NCI-H187 (cell line): ENCODE data around the gene MACROD2.

Experiments used
- DNase-seq, 2 experiments: peaks; one replicate each; lab custom pipeline; 2025; lab: John Stamatoyannopoulos, UW

Gene MACROD2

GRCh38 chr20:14582855-14583254, 587.5 kb downstream of the MACROD2 start:
- DNase-seq: no peak

- no peak for DNase-seq
Measured at GRCh38 chr20:14583413-14583812, 588.1 kb downstream of the MACROD2 start.

DNA sequence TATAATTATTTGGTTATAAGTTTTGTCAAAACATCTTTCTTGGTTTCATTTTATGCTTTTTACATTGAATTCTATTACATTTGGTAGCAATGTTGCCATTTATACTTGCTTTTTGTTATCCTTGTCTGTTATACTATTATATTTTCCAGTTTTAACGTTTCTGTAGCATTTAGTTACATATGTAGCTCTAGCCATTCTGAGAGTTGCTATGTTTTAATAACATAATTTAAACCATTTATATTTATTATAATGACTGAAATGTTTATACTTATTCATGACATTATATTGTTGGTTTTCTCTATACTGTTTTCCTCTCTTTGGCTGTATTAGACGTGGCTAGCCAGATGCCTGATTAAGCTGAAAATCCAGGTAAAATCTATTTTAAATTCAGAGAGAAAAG, 594.1 kb downstream of the MACROD2 start:
- DNase-seq: no peak

DNA sequence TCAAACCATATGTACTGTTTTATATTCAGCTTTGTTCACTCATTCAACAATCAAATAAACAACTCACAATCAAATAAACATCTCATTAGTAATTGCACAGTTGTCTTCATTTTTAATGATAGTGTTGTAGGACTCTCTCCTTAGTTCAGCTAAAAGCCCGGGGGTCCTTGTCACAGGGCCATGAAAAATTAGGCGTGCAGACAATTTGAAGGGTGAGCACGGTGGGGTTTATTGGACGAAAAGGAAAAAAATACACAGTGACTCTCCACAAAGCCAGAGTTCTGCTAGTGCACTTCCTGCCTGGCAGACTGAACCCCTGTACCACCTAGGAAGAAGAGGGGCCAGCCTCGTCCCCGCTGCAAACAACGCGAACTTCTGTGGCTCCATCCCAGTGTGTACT, 599.7 kb downstream of the MACROD2 start:
- no peak for DNase-seq

DNA sequence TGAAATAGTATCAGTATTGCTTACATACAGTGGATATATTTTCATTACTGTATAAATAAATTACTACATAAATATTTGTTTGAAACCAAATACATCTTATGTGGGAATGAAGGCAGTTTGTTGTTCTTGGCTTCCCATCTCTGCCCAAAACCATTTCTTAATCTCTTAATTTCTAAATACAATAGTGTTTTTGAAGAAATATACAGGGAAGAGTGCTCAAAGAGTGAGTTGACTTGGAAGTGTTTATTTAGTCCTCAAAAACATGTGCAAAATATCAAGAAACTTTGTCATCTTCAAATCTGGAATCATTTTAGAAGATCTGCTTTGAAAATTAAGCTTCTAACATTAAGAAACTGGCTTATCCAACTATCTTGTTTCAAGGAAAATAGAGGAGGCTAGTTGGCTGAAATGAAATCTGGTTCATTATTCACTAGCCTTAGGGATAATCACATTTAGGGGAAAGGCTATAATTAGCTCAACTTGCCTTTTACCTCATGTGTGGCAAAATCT, 601.9 kb downstream of the MACROD2 start:
- DNase-seq: no peak

DNA sequence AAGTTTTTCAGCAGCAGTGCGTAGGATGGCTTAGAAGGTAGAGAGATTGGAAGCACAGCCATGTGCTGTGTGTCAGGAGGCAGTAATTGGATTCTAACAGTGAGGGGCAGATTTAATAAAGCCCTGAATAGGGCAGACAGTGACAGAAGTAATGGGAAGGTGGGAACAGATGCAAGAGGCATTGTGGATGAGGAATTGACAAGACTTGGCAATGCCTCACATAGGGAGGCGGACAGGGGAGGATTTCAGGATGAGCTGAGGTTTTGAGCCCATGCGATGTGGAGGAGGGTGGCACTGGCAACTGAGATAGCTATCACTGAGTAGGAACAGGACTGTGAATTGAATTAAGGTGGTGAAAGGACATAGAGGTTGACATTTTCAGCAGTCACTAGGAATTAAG, 604.3 kb downstream of the MACROD2 start:
- no peak for DNase-seq

GRCh38 chr20:14600527-14600926, 605.2 kb downstream of the MACROD2 start:
- no peak for DNase-seq

DNA sequence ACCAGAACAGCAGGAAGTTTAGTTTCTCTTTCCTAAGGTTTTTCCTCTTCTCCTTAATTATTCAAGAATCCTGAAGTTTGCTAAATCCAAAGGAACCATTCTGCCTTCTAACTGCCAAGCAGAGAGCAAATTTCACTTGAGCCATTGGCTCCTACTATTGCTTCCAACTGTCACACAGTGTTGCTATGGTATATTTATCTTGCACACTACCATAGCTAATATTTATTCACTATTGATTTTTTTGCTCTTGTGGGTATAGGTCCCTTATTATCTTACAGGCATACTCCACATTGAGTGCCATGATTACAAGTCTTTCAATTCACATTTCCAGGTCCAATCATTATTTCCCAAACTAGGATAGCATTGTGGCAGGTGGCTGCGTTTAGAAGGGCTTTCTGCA, 608.8 kb downstream of the MACROD2 start:
- DNase-seq: no peak

DNA sequence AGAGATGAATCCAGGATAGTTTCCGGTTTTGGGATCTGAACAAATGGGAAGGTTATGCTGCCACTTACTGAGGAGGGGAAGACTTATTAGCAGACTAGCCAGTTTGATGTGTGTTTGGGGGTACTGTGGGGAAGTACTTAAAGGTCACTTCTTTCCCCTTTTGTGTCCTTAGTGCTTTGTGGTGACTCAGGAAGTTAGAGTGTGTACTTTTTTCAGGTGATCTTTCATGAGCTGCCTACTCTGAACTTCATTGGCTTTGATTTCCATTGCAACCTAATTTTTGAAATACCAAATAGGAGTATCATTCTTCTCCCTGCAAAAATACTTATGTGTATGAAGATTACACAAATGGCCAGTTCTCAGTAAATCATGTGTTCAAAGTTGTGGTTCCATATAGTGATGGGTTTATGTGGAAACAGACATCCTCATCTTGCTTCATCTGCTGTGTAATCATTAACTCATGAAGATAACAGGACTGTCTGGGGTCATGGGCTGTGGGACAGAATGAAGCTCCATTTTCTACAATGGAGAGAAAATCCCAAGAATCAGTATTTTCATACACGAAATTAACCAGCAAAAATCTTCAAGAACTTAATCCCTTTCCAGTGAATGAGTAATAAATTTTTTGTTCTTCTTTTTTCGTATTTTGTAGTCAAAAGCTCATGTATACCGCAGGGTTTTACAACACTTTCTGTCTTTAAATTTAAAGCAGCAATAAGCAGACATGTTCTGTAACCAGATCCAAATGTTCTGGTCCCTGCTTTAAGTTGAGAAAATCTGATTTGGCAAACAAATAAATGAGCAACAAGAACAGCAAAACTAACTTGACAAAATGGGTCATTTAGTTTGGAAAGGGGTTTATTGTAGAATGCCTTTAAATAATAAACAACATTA, 614.3 kb downstream of the MACROD2 start:
- no peak for DNase-seq

GRCh38 chr20:14611479-14611878, 616.2 kb downstream of the MACROD2 start:
- DNase-seq: no peak

DNA sequence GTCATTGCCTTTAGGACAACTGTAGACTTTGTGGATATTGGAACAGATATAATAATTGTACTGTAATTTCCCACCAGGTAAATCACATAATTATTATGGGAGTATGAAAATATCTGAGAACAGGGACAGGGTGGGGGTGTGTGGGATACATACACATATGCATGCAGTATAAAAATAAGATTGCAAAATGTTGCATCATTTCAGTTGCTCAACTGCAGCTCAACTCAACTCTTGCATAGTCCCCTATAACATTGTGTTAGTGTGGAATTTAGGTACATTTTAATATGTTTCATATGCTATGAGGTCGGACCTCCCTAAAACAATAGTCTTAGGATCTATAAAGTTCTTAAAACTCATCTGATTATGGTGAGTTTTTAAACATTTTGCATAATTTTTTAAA, 617.1 kb downstream of the MACROD2 start:
- no peak for DNase-seq

DNA sequence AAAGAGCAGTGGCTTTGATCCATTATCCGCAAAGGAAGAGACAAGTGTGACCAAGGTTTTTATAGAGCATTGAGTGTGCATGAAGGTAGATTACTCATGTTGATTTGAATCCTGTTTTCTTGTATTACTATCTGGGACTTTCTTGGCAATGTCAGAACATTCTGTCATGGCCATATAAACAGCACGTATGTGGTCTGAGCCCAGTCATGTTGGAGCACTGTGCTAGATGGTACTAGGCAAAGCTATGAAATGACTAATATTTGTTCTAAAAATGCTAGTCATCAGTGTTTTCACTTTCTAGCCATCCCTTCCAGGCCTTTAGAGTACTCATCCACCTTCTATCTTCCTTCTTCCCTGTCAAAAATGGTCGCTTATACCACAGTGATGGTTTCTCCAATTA, 620.7 kb downstream of the MACROD2 start:
- no peak for DNase-seq

- no peak for DNase-seq
Measured at GRCh38 chr20:14617123-14617522, 621.8 kb downstream of the MACROD2 start.

GRCh38 chr20:14619411-14619810, 624.1 kb downstream of the MACROD2 start:
- no peak for DNase-seq

DNA sequence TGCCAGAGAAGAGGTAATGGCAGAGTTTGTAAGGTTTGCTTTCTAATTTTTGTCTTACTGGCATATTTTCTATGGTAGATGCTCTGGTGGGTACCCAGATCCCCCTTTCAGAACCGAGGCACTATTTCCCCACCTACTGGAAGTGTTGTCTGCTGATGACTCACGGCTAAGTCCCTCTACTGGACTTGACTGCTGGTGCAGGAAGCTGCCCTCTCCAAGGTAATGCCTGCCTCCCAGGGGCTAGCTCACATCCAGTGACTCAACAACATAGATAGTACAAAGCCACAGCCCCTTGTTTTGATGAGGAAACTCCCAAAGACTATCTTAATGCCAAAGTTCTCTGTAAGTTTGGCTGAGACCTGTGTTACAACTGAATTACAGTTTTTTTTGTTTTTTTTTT, 627.5 kb downstream of the MACROD2 start:
- DNase-seq: no peak

- no peak for DNase-seq
Measured at GRCh38 chr20:14631011-14631410, 635.7 kb downstream of the MACROD2 start.

DNA sequence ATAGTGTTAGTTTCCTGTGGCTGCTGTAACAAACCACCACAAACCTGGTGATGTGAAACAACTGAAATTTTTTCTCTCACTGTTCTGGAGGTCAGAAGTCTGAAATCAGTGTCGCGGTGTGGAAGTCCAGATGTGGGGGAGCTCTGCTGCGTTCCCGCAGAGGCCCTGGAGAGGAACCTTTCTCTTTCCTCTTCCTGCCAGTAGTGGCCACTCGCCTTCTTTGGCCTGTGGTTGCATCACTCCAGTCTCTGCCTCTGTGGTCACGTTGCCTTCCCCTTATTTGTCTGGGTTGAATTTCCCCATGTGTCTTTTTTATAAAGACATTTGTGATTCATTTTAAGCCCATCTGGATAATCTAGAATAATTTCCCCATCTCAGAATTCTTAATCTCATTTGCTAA, 637.6 kb downstream of the MACROD2 start:
- no peak for DNase-seq

DNA sequence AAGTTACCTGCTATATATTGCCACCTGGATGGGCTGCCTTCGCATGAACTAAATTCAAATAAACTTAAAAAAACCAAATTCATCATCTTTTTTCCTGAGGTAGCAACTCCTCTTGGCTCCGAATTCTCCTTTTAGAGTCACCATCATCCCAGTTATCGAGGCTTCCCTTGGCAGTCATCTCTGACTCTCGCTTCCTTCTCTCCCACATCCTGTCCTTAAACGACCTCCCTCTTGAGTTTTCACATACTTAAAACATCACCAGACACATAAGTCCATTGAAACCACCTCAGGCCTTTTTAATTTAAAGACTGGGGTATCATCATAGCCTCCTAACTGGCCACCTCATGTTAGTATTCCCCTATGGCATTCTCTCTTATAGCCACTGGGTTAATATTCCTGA, 638.2 kb downstream of the MACROD2 start:
- DNase-seq: no peak

DNA sequence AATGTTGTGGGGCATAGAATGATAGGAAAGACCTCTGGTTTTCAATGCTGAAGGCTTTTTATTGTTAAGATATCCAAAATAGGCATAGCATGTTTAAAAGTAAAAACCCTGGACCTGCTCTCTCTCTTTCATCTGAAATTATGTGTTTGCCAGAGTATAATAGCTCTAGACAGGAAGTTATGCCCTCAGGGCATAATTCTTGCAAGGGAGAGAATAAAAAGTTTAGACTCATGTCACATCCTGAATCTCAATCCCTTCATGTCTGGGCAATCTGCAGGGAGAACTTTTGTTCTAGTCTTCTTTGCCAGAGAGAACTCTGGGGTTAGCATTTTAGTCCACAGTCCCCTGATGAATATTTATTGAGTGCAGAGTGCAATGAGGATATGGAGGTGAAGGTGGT, 639.3 kb downstream of the MACROD2 start:
- DNase-seq: no peak

GRCh38 chr20:14637441-14637840, 642.1 kb downstream of the MACROD2 start:
- DNase-seq: no peak

DNA sequence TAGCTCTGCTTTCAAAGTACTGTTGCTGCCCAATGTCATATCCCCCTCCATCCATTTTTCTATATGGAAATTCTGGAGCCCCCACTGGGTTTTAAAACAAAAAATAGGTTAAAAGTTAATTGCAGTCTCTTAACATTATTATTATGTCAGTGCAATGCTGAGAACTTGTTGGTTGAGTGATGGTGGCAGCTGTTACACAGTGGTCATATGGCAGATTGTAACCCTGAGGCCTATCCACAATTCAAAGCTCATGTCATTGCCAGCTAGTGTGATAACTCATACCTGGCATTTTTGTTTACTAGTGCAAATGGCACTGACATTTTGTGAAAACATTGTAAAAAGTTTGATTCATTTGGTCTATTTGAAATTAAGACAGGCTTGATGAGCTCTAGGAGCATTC, 647.8 kb downstream of the MACROD2 start:
- no peak for DNase-seq

GRCh38 chr20:14643556-14643955, 648.2 kb downstream of the MACROD2 start:
- DNase-seq: no peak

DNA sequence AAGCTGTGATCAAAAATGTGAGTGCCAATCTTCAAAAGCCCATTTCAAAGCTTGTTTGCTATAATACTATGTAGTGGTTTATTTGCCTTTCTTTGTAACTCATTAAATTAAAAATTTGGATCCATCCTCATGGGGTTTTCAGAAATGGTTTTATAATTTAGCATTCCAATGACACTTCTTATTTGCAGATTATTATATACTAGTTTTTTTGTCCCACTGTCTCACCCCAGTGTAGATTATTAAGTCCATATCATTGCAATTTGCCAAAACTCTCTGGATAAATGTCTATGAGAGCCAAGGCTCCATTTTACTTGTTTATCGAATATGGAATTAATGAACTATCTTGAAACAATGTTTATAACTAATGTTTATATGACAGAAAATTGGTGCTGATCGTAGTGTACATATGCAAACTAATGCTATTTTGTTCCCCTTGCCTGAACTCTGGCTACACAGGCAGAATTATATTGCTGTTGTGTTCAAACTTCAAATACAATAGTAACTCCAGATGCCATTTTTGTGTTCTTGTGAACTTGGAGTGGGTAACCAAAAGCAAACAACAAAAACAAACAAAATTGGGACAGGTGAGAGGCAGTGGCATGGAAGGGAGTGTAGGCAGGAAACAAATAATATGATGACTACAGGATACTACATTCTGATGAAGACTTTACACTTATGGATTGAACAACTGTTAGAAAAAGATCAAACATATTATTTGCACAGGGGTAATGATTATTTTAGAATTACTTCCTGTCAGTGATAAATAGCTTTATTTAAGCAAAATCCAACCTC, 649.2 kb downstream of the MACROD2 start:
- no peak for DNase-seq
